Endodermal cell (in vitro differentiated cells): Measurements from ENCODE around the gene SLC7A1. TPM values are rescaled to one million over a fixed set of nuclear protein-coding genes. Genes with fewer than 3 reads are reported as not detected.

Source experiments
- DNase-seq: peaks from one replicate; pipeline ENCODE4 v3.0.0-alpha.2; 2017
- H3K27ac ChIP-seq: 2 replicates; pipeline ENCODE4 v1.5.1; 2013; ENCODE audit warnings: mild to moderate bottlenecking, low read depth, low read length, moderate library complexity
- H3K27me3 ChIP-seq: 2 replicates; pipeline ENCODE4 v1.6.1; 2013; ENCODE audit warnings: mild to moderate bottlenecking, low read length, moderate library complexity; ENCODE audit not compliant: insufficient read depth, control insufficient read depth, poor library complexity, severe bottlenecking
- H3K36me3 ChIP-seq: 2 replicates; pipeline ENCODE4 v1.7.0; 2013; ENCODE audit warnings: mild to moderate bottlenecking, low read length, moderate library complexity; ENCODE audit not compliant: control insufficient read depth, insufficient read depth
- H3K4me1 ChIP-seq: one replicate; pipeline ENCODE4 v1.7.0; 2013; ENCODE audit warnings: low read length; ENCODE audit not compliant: control insufficient read depth, insufficient read depth
- H3K4me3 ChIP-seq: 2 replicates; pipeline ENCODE4 v1.5.1; 2013; ENCODE audit warnings: mild to moderate bottlenecking, low read length, moderate library complexity
- H3K9ac ChIP-seq: 2 replicates; pipeline ENCODE4 v1.6.1; 2013; ENCODE audit warnings: mild to moderate bottlenecking, low read length, moderate library complexity; ENCODE audit not compliant: poor library complexity, severe bottlenecking; ENCODE audit errors: extremely low read depth
- H3K9me3 ChIP-seq: 2 replicates; pipeline ENCODE4 v1.6.1; 2013; ENCODE audit warnings: mild to moderate bottlenecking, low read length, moderate library complexity; ENCODE audit not compliant: control insufficient read depth
- H3K27ac Mint-ChIP-seq: 2 replicates; pipeline ENCODE4 v1.8.0; 2020; ENCODE audit warnings: mixed read lengths
- H3K27me3 Mint-ChIP-seq: 2 replicates; pipeline ENCODE4 v1.8.0; 2021; ENCODE audit warnings: mild to moderate bottlenecking, mixed read lengths; ENCODE audit not compliant: insufficient read depth
- H3K36me3 Mint-ChIP-seq: 2 replicates; pipeline ENCODE4 v1.8.0; 2020; ENCODE audit warnings: low read depth, mixed read lengths
- H3K4me1 Mint-ChIP-seq: 2 replicates; pipeline ENCODE4 v1.8.0; 2020; ENCODE audit warnings: mixed read lengths
- H3K4me3 Mint-ChIP-seq: 2 replicates; pipeline ENCODE4 v1.8.0; 2020; ENCODE audit warnings: mild to moderate bottlenecking, moderate library complexity, mixed read lengths
- H3K9me3 Mint-ChIP-seq: 2 replicates; pipeline ENCODE4 v1.8.0; 2020; ENCODE audit warnings: mild to moderate bottlenecking, mixed read lengths
- WGBS, 2 experiments: methylation state at CpG; one replicate each; pipeline versions ENCODE4 v1.1.5 to v1.1.7; 2013; ENCODE audit warnings: missing lambda C conversion rate in 2 of 2, mixed read lengths in 1 of 2; ENCODE audit not compliant: insufficient coverage in 1 of 2, insufficient read length in 1 of 2; 5-methylcytosine and 5-hydroxymethylcytosine counted together
- total RNA-seq, 2 donors: library from RNA; stranded (reverse); fragmentation: NEBNext Ultra II Directional in 1 of 2; extraction: Animal tissue kit (Norgen Biotek cat#: 25700) in 1 of 2; gene quantifications; 2 replicates in 1 of 2; 3 replicates in 1 of 2; pipeline ENCODE4 v1.2.1, GENCODE V29; 2021
- TF ChIP-seq, protein P1 (sequence below): fragments of 200-600 bp; sonication (generic); conservative IDR thresholded peaks from 2 replicates; pipeline ENCODE4 v1.5.0; 2021; ENCODE audit warnings: antibody characterized with exemption, mild to moderate bottlenecking

SLC7A1 gene
- total RNA-seq, 2 donors from 2014 or later, result 26.0 to 27.3 TPM

DNA sequence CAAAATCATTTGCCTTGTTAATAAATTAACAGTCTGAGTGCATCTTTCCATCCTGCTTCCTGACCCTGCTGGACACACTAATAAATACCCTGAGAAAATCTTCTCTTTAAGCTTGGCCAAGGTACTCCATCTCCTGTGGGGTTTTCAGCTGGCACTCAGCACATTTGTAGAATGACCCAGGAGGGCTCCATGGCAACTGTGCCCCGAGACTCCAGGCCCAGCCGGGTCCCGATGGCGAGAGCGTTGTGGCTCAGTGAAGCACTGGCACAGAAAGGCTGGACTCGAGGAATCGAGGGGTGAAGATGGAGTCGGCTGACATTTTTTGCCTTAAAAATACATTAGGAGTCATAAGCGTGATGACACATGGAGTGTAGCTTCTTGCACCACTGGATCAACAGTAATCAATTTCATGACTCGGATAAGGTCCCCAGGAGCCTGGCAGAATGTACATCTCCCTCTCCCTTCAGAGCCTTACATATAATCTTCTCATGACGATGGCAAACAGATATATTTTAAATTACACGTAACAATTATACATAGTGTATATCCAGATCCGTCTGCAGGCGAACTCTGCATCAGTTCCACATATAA lies 85.4 kb downstream of the SLC7A1 start:
- H3K36me3 ChIP-seq, result peaks cover 9% of the 10 kb centered on the region
- Mint-ChIP-seq H3K4me3 (no peak overlapping the region), H3K36me3 (peaks cover 8% of the 10 kb centered on the region), H3K27ac (no peak overlapping the region), H3K27me3 (peaks cover 1% of the 10 kb centered on the region), H3K9me3 (no peaks in the 10 kb centered on the region), H3K4me1 (no peaks in the 10 kb centered on the region)
- H3K4me1 ChIP-seq, result no peaks in the 10 kb centered on the region
- H3K27me3 ChIP-seq, result no peaks in the 10 kb centered on the region
- DNase-seq, result no peak
- H3K4me3 ChIP-seq, result no peak overlapping the region
- H3K9ac ChIP-seq, result no peak overlapping the region
- 95 to 99% methylated on average over 14 of the region's 14 CpGs for WGBS, 2 experiments
- no peaks in the 10 kb centered on the region for H3K9me3 ChIP-seq
- H3K27ac ChIP-seq, result no peak overlapping the region
- TF ChIP-seq, protein P1, sequence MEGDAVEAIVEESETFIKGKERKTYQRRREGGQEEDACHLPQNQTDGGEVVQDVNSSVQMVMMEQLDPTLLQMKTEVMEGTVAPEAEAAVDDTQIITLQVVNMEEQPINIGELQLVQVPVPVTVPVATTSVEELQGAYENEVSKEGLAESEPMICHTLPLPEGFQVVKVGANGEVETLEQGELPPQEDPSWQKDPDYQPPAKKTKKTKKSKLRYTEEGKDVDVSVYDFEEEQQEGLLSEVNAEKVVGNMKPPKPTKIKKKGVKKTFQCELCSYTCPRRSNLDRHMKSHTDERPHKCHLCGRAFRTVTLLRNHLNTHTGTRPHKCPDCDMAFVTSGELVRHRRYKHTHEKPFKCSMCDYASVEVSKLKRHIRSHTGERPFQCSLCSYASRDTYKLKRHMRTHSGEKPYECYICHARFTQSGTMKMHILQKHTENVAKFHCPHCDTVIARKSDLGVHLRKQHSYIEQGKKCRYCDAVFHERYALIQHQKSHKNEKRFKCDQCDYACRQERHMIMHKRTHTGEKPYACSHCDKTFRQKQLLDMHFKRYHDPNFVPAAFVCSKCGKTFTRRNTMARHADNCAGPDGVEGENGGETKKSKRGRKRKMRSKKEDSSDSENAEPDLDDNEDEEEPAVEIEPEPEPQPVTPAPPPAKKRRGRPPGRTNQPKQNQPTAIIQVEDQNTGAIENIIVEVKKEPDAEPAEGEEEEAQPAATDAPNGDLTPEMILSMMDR, result no peak

DNA sequence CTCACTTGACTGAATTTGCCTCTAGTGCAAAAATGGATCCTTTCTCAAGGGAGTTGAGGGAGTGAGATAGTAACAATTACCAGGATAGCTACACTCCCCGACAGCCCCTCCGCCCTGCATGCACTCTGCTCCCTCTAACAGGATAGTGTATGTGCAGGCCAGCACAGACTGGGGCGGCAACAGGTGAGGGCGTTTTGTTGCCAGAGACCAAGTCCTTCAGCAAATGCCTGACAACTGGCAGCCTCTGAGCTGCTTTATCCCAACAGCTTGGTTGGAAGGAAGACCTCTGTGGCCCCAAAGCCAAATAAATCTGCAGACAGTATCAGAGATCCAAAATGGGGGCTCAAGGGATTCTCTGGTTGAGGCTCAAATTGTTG lies 86.6 kb downstream of the SLC7A1 start:
- Histone ChIP-seq H3K4me3 (no peak overlapping the region), H3K27me3 (peaks cover 7% of the 10 kb centered on the region), H3K36me3 (peaks cover 8% of the 10 kb centered on the region), H3K9ac (no peak overlapping the region), H3K4me1 (no peaks in the 10 kb centered on the region), H3K27ac (no peak overlapping the region), H3K9me3 (no peaks in the 10 kb centered on the region)
- H3K4me1 Mint-ChIP-seq, result no peaks in the 10 kb centered on the region
- H3K36me3 Mint-ChIP-seq, result peaks cover 6% of the 10 kb centered on the region
- no peak overlapping the region for H3K27ac Mint-ChIP-seq
- H3K9me3 Mint-ChIP-seq, result no peaks in the 10 kb centered on the region
- TF ChIP-seq, protein P1, result no peak
- no peak overlapping the region for H3K4me3 Mint-ChIP-seq
- WGBS, 2 experiments, result 82% methylated on average over 4 of the region's 4 CpGs; no CpG with 5 or more reads in 1 of the 2 experiments
- DNase-seq, result no peak
- H3K27me3 Mint-ChIP-seq, result peaks cover 10% of the 10 kb centered on the region

DNA sequence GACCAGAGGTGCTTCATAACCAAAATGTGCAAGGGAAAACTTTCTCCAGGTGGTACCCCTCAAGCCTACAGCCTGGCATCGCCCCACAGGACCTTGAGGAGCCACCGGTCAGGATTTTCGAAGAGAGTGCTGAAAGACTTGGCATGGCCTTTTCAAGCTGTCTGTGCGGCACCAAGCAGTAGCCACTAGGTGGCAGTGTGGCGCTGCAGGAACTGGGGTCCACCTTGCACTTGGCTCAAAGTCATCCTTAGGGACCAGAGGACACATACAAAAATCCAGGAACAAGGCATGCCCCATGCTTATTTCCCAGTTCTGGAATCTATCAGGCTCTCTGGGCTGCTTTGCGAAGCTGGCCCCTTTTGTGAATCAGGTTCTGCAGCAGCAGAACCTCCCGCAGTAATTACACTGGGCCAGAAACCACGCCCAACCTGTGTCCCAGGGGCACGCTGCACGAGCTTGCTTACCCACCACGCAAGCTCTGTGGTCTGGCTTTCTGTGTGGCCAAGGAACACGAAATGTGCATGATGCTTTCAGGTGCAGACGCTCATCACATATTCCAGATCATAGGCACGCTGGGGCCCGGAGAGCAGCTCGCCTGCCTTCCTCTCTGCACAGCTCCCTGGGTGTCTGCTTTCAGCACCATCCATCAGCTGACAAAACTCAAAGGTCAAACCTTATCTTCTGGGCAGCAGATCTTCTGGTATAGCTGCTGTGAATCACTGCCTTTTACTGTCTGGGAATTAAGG lies 87.2 kb downstream of the SLC7A1 start:
- Mint-ChIP-seq H3K27ac (no peak overlapping the region), H3K4me1 (no peaks in the 10 kb centered on the region), H3K27me3 (peaks cover 14% of the 10 kb centered on the region), H3K36me3 (peaks cover 3% of the 10 kb centered on the region), H3K4me3 (no peak overlapping the region), H3K9me3 (no peaks in the 10 kb centered on the region)
- Histone ChIP-seq H3K9ac (no peak overlapping the region), H3K4me1 (no peaks in the 10 kb centered on the region), H3K27ac (no peak overlapping the region), H3K36me3 (peaks cover 2% of the 10 kb centered on the region), H3K9me3 (no peaks in the 10 kb centered on the region), H3K4me3 (no peak overlapping the region), H3K27me3 (peaks cover 10% of the 10 kb centered on the region)
- TF ChIP-seq, protein P1, result peak; percentile 97
- peak; percentile 96 for DNase-seq
- WGBS, 2 experiments, result 62 to 64% methylated on average over 12 to 16 of the region's 16 CpGs
